K562 (cell line): Measurements from ENCODE around the gene KNSTRN. TPM values are rescaled to one million over a fixed set of nuclear protein-coding genes. Genes with fewer than 3 reads are reported as not detected.

ENCODE experiments used
- AFF1 ChIP-seq, 2 experiments: fragments of 450-650 bp; IDR thresholded peaks; 2 replicates each; pipeline ENCODE4 v1.6.1; 2018; ENCODE audit warnings: mild to moderate bottlenecking in 2 of 2, low read depth in 1 of 2; ENCODE audit not compliant: partially characterized antibody in 2 of 2
- HBP1 ChIP-seq: fragments of 450-650 bp; formaldehyde crosslinking; IDR thresholded peaks from 2 replicates; pipeline ENCODE4 v1.4.0; 2022; ENCODE audit warnings: missing genetic modification characterization
- HDGF ChIP-seq: fragments of 450-650 bp; IDR thresholded peaks from 2 replicates; pipeline ENCODE4 v1.6.1; 2016
- MEIS2 ChIP-seq: fragments of 450-650 bp; IDR thresholded peaks from 2 replicates; pipeline ENCODE4 v1.6.1; 2014; ENCODE audit warnings: mild to moderate bottlenecking; ENCODE audit not compliant: partially characterized antibody
- SMARCC2 ChIP-seq: fragments of 450-650 bp; IDR thresholded peaks from 2 replicates; pipeline ENCODE4 v1.6.1; 2017; ENCODE audit warnings: antibody characterized with exemption, moderate library complexity, mild to moderate bottlenecking, low read depth
- USF2 ChIP-seq: sonication (generic); formaldehyde crosslinking; IDR thresholded peaks from 2 replicates; pipeline ENCODE4 v1.5.0; 2020; ENCODE audit warnings: missing genetic modification reagents
- YY1 ChIP-seq, 3 experiments: IDR thresholded peaks; 2 replicates each; pipeline ENCODE4 v1.6.1; 2011; ENCODE audit warnings: low read length in 2 of 3, mild to moderate bottlenecking in 2 of 3, moderate library complexity in 2 of 3, borderline replicate concordance in 1 of 3, control low read depth in 1 of 3, low read depth in 1 of 3; ENCODE audit not compliant: insufficient read depth in 3 of 3, insufficient replicate concordance in 2 of 3, control insufficient read depth in 1 of 3, insufficient read length in 1 of 3; ENCODE audit errors: extremely low read depth in 1 of 3
- ZBTB40 ChIP-seq, 2 experiments: fragments of 450-650 bp in 1 of 2; sonication (generic) in 1 of 2; formaldehyde crosslinking in 1 of 2; IDR thresholded peaks; 2 replicates each; pipeline versions ENCODE4 v1.7.1 to v1.9.0; 2016 to 2022; ENCODE audit warnings: inconsistent platforms in 1 of 2, mild to moderate bottlenecking in 1 of 2, missing genetic modification reagents in 1 of 2
- polyA plus RNA-seq, 8 experiments: library from polyadenylated mRNA; depleted of rRNA in 4 of 8; stranded (reverse) in 5 of 8; unstranded in 3 of 8; fragments of >200 nt; fragmentation: Nextera tagmentation in 2 of 8; fragmentation: Illumina TruSeq in 1 of 8; extraction: Ambion mirVana in 2 of 8; extraction: Trizol in 1 of 8; gene quantifications; 2 replicates each; pipeline versions ENCODE4 v1.2.1 to v1.2.3, GENCODE V29; 2011 to 2014; ENCODE audit warnings: inconsistent platforms in 1 of 8, missing spikeins in 1 of 8
- total RNA-seq, 7 experiments: library from RNA; depleted of rRNA in 6 of 7; stranded (reverse); fragments of >200 nt in 6 of 7; fragmentation: Illumina TruSeq in 2 of 7; extraction: Trizol in 2 of 7; gene quantifications; 2 replicates each; pipeline versions ENCODE4 v1.2.1 to v1.2.3, GENCODE V29; 2011 to 2021; ENCODE audit warnings: low replicate concordance in 1 of 7

The KNSTRN gene
- total and polyA plus RNA-seq, 9 of the 15 experiments (the other 6 are each of a cell fraction or from before 2014, with no cell fraction given) = 48.7 to 88.2 (median 66.3) TPM

GRCh38 chr15:40439960-40440742 lies 57.6 kb downstream of the KNSTRN start (continued):
- TF ChIP-seq USF2 (CRISPR knock-in tag) (no peak), HDGF (0 out of 2 replicates have a peak, but pooled peaks have one; percentile 6), HBP1 (CRISPR knock-in tag) (peak; percentile 78; the same call in 1 of the 2 replicates), YY1 (IDR thresholded peaks at IDR 0.05; ENCODE audit: borderline replicate concordance in 1 of 3, control insufficient read depth in 1 of 3, extremely low read depth in 1 of 3, insufficient read depth in 3 of 3, insufficient read length in 1 of 3, insufficient replicate concordance in 2 of 3, low read depth in 1 of 3, low read length in 2 of 3) (peak in 1 of 3 experiments; percentile 14), SMARCC2 (no peak), AFF1 (IDR thresholded peaks at IDR 0.05; ENCODE audit: low read depth in 1 of 2, partially characterized antibody in 2 of 2) (peak in 1 of 2 experiments; percentile 46), MEIS2 (peak; percentile 60), ZBTB40 (IDR thresholded peaks at IDR 0.05) (peak; percentile 53), ZBTB40 (CRISPR knock-in tag; IDR thresholded peaks at IDR 0.05) (no peak)
